ENCODE measurements around the gene EIF4E2. TPM values are rescaled to one million over a fixed set of nuclear protein-coding genes. Genes with fewer than 3 reads are reported as not detected.
A peak's percentile ranks its signal among the peaks of the same experiment; 100 is the strongest.

The EIF4E2 gene
- total RNA-seq, 2 donors from 2014 or later = 12.2 to 17.4 TPM

DNA sequence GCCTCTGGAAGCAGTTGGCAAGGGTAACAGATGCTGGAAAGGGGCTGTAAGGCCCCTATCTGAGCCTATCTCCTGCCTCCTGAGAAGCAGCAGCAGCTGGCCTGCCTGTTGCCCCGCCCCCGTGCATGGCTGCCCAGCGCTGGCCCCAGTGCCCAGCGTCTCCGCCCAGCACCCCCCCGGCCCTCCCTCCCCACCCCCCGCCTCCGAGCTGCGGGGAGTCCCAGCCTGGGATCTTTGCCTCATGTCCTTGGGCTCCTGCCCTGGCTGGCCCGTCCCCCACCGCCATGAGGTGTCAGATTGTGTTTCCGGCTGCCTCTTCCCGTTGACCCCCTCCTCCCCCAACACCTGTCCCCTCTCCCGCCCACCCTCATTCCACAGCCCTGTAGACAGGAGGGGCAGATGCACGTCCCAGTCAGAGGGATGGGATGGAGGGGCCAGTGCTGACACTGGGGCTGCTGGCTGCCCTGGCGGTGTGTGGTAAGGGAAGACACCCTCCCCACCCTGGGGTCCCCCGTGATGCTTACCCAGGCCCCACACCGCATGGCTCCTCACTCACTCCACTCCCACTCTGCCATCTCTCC, 24.6 kb upstream of the EIF4E2 start, which contains the start of gene CHRND:
Gene CHRND (plus strand): TSS at position 370 of the 581 bp plus-strand sequence. CDS start 56 bp downstream, at position 426.
- no peak within 1 kb of the TSS for H3K27ac ChIP-seq
- H3K9me3 ChIP-seq = no peaks in the 10 kb centered on the region
- no peaks in the 10 kb centered on the region for H3K36me3 ChIP-seq (replicated peaks in 1 of 2; ENCODE audit: insufficient read depth in 1 of 2, low read depth in 2 of 2)
- WGBS, 2 donors = 22 to 28% methylated on average over 6 to 17 of the region's 18 CpGs
- TF ChIP-seq POLR2A (IDR thresholded peaks at IDR 0.05) = no peak
- TF ChIP-seq, protein P1, sequence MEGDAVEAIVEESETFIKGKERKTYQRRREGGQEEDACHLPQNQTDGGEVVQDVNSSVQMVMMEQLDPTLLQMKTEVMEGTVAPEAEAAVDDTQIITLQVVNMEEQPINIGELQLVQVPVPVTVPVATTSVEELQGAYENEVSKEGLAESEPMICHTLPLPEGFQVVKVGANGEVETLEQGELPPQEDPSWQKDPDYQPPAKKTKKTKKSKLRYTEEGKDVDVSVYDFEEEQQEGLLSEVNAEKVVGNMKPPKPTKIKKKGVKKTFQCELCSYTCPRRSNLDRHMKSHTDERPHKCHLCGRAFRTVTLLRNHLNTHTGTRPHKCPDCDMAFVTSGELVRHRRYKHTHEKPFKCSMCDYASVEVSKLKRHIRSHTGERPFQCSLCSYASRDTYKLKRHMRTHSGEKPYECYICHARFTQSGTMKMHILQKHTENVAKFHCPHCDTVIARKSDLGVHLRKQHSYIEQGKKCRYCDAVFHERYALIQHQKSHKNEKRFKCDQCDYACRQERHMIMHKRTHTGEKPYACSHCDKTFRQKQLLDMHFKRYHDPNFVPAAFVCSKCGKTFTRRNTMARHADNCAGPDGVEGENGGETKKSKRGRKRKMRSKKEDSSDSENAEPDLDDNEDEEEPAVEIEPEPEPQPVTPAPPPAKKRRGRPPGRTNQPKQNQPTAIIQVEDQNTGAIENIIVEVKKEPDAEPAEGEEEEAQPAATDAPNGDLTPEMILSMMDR (IDR thresholded peaks at IDR 0.05) = no peak
- ATAC-seq (peak; percentile 68), DNase-seq (peak; percentile 42 to 70 (median 62))
- intact Hi-C loops (cut with DNase I) = loop anchor here (10.0 kb wide), 1 partner anchor 621 kb away; no protein-coding TSS in a partner anchor
- H3K4me1 ChIP-seq = peaks cover 31% of the 10 kb centered on the region
- peaks cover 0 to 34% of the 10 kb centered on the region in 2 donors for H3K27me3 ChIP-seq
- no peak within 1 kb of the TSS for H3K4me3 ChIP-seq

DNA sequence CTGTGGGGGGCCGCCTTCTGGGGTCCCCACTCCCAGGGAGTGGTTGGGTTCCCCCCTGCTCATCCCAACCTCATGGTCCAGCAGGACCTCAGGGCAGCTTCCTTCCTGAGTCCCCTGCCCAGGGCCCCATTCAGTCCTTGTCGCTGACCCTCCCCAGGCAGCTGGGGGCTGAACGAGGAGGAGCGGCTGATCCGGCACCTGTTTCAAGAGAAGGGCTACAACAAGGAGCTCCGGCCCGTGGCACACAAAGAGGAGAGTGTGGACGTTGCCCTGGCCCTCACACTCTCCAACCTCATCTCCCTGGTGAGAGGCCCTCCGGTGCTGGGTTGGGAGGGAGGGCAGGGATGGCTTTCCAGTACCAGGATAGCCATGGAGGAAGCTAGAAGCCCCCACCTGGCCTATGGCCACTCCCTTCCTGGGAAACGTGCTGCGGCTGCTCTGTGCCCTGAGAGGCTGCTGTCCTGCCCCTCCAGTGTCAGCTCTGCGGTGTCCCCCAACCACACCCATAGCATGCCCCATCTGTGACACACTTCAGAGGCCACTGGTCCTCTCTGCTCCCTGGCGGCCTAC, 24.0 kb upstream of the EIF4E2 start:
- H3K27me3 ChIP-seq = peaks cover 0 to 34% of the 10 kb centered on the region in 2 donors
- H3K4me1 ChIP-seq = peaks cover 31% of the 10 kb centered on the region
- no peak for TF ChIP-seq POLR2A (IDR thresholded peaks at IDR 0.05)
- TF ChIP-seq, protein P1 (IDR thresholded peaks at IDR 0.05) = no peak
- intact Hi-C loops (cut with DNase I) = loop anchor here (10.0 kb wide), 1 partner anchor 622 kb away; no protein-coding TSS in a partner anchor
- 77 to 79% methylated on average over 12 of the region's 13 CpGs for WGBS, 2 donors
- no peak overlapping the region for H3K4me3 ChIP-seq
- no peaks in the 10 kb centered on the region for H3K9me3 ChIP-seq
- no peaks in the 10 kb centered on the region for H3K36me3 ChIP-seq (replicated peaks in 1 of 2; ENCODE audit: insufficient read depth in 1 of 2, low read depth in 2 of 2)
- no peak for ATAC-seq
- DNase-seq = no peak
- H3K27ac ChIP-seq = no peak overlapping the region

DNA sequence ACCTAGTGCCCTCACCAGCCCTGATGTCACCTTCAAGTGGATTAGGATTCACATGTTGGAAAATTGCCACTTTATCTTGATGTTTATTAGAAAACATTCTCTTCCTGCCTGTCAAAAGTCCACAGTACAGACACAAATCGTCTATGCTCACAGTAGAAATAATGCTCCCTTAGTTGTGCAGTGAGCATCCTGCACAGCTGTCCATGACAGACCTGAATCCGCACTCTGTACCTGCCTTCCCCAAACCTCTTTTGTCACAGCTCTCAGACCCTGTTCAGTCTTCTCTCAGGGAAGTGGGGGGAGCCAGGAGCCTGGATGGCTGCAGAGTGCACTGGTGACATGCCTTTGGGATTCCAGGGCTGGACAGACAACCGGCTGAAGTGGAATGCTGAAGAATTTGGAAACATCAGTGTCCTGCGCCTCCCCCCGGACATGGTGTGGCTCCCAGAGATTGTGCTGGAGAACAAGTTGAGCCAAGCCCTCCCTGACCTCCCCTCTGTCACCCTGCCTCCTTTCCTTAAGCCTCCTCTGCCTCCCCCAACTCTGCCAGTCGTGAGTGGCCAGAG, 22.5 kb upstream of the EIF4E2 start:
- Histone ChIP-seq H3K4me3 (no peak overlapping the region), H3K9me3 (no peaks in the 10 kb centered on the region), H3K36me3 (replicated peaks in 1 of 2; ENCODE audit: insufficient read depth in 1 of 2, low read depth in 2 of 2) (no peaks in the 10 kb centered on the region), H3K27me3 (peaks cover 0 to 20% of the 10 kb centered on the region in 2 donors), H3K27ac (no peak overlapping the region), H3K4me1 (peaks cover 20% of the 10 kb centered on the region)
- 59 to 61% methylated on average over 3 to 6 of the region's 6 CpGs for WGBS, 2 donors
- intact Hi-C loops (cut with DNase I) = loop anchor here (10.0 kb wide), 1 partner anchor 623 kb away; no protein-coding TSS in a partner anchor
- DNase-seq (no peak), ATAC-seq (no peak)
- no peak for TF ChIP-seq POLR2A (IDR thresholded peaks at IDR 0.05)
- TF ChIP-seq, protein P1 (IDR thresholded peaks at IDR 0.05) = no peak

DNA sequence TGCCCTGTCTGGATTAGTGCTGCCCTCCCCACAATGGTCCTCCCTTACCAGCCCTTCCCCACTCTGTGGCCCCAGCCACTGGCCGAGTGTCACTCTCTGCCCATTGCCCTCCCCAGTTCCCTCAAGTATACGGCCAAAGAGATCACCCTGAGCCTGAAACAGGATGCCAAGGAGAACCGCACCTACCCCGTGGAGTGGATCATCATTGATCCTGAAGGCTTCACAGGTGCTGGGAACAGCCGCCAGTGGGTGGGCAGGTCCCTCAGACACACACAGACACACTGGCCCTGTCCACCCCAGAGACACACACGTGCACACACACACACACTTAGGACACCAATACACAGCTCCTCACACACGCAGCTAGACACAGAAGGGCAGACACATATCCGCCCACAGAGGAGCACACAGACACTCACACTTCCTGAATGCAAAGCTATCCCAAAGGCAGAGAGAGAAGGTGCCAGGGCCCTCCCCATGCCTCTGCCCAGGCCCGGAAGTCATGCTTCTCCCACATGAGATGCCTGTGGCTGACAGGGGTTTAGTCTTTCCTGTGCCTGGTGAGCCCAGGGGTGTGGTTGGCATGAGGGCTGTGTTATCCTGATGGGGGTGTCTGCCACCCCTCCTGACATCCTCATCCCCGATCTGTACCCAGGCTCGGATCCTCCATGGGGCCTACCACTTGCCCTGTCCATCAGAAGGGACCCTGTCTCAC, 21.6 kb upstream of the EIF4E2 start:
- WGBS, 2 donors = 56 to 59% methylated on average over 4 to 11 of the region's 11 CpGs
- Histone ChIP-seq H3K27me3 (peaks cover 0 to 11% of the 10 kb centered on the region in 2 donors), H3K27ac (no peak overlapping the region), H3K36me3 (replicated peaks in 1 of 2; ENCODE audit: insufficient read depth in 1 of 2, low read depth in 2 of 2) (no peaks in the 10 kb centered on the region), H3K4me1 (peaks cover 14% of the 10 kb centered on the region), H3K9me3 (no peaks in the 10 kb centered on the region), H3K4me3 (no peak overlapping the region)
- ATAC-seq (no peak), DNase-seq (no peak)
- intact Hi-C loops (cut with DNase I) = loop anchor here (10.0 kb wide), 1 partner anchor 624 kb away; no protein-coding TSS in a partner anchor
- TF ChIP-seq, protein P1 (IDR thresholded peaks at IDR 0.05) = no peak
